HG03439 (cell line): ENCODE measurements around the gene EGLN1.
"Not testable (repeated sequence)": the region's sequence is repeated elsewhere in the genome, so short reads cannot be mapped to it uniquely, and the experiment has no call there.

Experiments
- ATAC-seq: cut with Tn5 transposase; IDR thresholded peaks from one replicate; pipeline ENCODE4 v1.9.1; 2021; ENCODE audit warnings: mild to moderate bottlenecking, moderate library complexity; ENCODE audit not compliant: unreplicated experiment

EGLN1 gene

GRCh38 chr1:231364192-231364591 is 57.9 kb downstream of the EGLN1 start:
- no peak for ATAC-seq

GRCh38 chr1:231363624-231364023 is 58.5 kb downstream of the EGLN1 start:
- ATAC-seq: no peak

DNA sequence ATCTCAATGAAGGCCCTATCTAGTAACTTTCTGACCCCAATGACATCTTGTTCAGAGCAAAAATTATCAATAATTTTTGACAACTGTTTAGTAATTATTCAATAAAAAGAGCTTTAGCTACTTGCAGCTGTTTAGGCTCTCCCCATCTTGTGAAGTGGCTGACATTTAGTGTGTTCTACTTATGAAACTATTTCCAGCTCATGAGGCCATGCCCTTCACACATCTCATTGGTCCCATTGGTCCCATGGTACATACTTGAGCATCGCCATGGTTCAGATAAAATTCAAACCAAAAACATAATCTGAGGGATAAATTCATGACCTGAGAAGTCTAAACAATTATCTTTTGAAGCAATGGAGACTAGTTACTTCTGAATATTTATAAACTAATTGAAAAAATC is 59.8 kb downstream of the EGLN1 start:
- ATAC-seq: no peak

GRCh38 chr1:231359113-231359512 is 63.0 kb downstream of the EGLN1 start:
- no peak for ATAC-seq

DNA sequence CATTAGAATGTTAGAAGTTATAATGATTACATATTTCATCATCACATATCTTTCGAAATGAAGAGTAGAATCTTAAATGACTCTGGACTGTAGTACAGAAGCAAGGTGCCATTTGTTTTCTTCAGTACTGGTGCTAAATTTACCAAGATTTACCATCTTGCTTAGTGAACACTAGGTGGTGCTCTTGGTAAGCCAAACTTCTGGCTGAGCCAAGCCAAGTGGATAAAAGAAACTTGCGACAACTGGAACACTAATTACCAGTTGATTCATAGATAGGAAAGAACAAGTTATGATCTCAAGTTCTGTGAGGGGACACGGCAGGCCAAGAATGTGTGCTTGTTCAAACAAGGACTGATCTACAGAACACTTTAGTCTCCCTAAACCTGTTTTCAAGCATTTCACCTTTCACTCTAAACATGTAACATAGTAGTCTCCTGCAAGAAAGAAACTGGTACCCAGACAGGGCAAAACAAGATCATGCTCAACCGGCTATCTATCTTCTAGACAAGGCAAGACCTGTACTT is 64.2 kb downstream of the EGLN1 start:
- ATAC-seq: no peak

DNA sequence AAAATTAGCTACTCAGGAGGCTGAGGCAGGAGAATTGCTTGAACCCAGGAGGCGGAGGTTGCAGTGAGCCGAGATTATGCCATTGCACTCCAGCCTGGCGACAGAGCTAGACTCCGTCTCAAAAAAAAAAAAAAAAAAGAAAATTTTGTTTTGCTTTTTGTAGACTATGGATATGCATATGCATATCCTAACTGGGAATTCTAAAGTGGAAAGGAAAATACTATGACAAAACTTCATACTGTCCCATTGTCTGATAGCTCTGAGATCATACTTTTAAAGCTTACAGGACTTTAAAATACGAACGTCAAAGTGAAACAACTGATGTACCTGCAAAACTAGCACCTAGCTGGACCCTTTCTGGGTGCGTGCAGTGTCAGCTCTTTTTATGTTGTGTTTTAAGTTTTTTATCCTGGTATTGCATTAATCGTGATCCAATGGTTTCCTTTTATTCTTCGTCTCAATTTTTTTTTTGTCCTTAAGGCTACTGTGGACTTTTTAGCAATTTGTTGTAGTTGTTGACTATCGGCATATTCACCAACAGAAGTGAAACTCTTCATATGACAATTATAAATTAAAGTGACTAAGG is 64.8 kb downstream of the EGLN1 start:
- ATAC-seq: no peak

- ATAC-seq: no peak
Observed at GRCh38 chr1:231355171-231355570, 66.9 kb downstream of the EGLN1 start.

- no peak for ATAC-seq
Observed at GRCh38 chr1:231354330-231355020, 67.6 kb downstream of the EGLN1 start.

GRCh38 chr1:231353086-231353485 is 69.0 kb downstream of the EGLN1 start:
- ATAC-seq: no peak

- ATAC-seq: no peak
Observed at GRCh38 chr1:231351816-231352215, 70.3 kb downstream of the EGLN1 start.

DNA sequence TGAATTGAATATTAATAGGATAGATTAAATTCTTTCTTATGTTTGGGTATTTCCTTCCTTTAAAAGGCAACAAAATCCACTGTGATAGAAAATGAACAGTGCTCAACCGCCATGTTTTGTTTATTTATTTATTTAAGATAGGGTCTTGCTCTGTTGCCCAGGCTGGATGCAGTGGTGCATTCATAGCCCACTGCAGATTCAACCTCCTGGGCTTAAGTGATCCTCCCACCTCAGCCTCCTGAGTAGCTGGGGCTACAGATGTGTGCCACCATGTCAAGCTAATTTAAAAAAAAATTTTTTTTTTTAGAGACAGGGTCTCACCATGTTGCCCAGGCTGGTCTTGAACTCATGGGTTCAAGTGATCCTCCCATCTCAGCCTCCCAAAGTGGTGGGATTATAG is 73.2 kb downstream of the EGLN1 start:
- ATAC-seq: not testable (repeated sequence)

GRCh38 chr1:231348442-231348841 is 73.6 kb downstream of the EGLN1 start:
- ATAC-seq: no peak

DNA sequence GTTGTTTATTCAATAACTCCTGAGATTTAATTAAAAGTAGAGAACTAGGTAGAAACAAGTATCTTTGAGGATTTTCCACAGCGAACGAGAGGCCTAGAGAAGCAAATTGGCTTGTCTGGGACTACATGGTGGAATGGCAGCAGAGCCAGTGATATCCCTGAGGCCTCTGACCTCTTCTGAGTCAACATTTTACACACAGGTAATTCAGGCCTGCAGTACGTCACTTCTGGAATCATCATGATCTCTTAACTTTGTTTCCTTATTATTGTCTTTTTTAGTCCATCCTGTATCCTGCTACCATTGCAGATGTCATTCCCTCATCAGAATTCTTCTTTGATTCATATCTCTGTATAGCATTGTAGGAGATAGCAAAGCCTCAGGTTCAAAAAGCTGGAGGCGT is 74.1 kb downstream of the EGLN1 start:
- no peak for ATAC-seq

DNA sequence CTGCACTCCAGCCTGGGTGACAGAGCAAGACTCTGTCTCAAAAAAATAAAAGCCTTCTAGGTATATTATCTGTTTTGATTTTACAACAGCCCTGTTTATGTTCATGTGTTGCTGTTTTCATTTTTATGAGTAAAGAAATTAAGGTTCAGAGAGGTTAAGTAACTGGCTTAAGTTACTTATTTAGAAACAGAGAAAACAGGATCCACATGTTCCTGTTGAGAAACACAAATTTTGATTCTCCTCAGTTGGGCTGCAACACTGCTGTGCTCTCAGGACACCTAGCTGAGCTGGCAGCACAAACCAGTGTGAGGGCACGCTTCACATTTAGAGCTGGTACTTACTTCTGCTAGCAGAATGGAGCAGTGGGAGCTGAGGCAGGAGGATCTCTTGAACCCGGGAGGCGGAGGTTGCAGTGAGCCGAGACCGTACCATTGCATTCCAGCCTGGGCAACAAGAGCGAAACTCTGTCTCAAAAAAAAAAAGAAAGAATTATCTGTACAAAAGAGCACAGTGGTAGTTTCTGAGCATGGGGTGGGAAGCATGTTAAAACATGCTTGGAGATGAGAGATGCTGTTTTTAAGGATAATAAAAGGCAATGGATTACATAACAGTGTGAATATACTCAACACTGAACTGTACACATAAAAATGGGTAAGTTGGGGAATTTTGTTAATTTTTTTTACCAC is 81.6 kb downstream of the EGLN1 start:
- ATAC-seq: no peak

- ATAC-seq: peak; percentile 7
Observed at GRCh38 chr1:231338270-231339128, 83.6 kb downstream of the EGLN1 start, which contains the start of gene SPRTN. TSS of gene SPRTN (plus strand) at chr1:231338293. CDS start at chr1:231338384, 91 bp downstream.

DNA sequence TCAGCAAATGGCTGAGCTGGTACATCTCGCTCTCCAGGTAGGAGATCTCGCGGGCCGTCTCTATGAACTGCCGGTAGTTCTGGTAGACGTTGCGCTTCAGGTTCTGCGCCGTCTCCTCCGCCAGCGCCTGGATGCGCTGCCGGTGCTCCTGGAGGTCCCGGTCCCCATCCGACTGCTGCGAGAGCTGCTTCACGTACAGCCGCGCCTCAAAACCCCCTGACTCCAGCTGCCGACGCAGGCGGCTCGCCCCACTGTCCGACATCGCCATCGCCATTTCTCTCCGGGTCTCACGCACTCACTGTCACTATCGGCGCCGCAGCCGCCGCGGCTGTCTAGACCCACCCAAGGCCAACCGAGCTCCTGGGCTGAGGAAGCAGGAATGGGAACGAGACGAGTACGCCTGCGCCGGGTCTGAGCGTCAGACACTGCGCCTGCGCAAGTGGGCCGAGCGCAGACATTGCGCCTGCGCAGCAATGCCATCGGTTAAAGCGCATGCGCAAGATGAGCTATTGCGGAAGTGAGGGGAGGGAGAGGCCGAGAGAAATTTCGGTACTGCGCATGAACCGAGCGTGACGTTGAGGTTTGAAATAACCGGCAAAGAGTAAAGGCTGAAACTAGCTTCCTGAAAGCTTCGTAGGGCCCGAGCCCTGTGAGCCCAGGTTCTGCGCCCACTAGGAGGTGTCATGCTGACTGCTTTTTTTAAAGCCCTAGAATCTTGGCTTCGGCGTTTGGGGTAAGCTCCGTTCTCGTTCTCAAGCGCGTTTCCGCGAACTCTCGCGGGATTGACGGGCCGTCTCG is 84.4 kb downstream of the EGLN1 start, which contains the start of gene EXOC8:
EXOC8 (minus strand) TSS at position 381 of the 798 bp plus-strand sequence; CDS start at position 274, 107 bp downstream.
- ATAC-seq: peak; percentile 83

GRCh38 chr1:231337043-231337471 is 85.0 kb downstream of the EGLN1 start:
- peak; percentile 3 for ATAC-seq

- no peak for ATAC-seq
Observed at GRCh38 chr1:231335663-231336602, 86.2 kb downstream of the EGLN1 start.

- no peak for ATAC-seq
Observed at GRCh38 chr1:231334952-231335351, 87.1 kb downstream of the EGLN1 start.
